K562 (cell line): ENCODE data around the gene KCNG1. TPM values are rescaled to one million over a fixed set of nuclear protein-coding genes. Genes with fewer than 3 reads are reported as not detected.

ENCODE experiments used
- ATAC-seq: fragments of 200-7000 bp; cut with Tn5 transposase; 3 replicates; pipeline ENCODE4 v1.9.1; 2020; ENCODE audit warnings: moderate library complexity
- BruUV-seq: library from RNA; stranded (reverse); fragments of 400-500 nt; replicated peaks from 2 replicates; lab custom pipeline; 2021; lab: Mats Ljungman, UMichigan
- CTCF ChIA-PET: fragments of 300-600 bp; formaldehyde crosslinking; extraction: SDS; loops from one replicate; lab custom pipeline; 2021; ENCODE audit warnings: low intra/inter-chr PET ratio; lab: Yijun Ruan, JAX
- POLR2A ChIA-PET: fragments of 300-600, 350-650 bp; sonication (Branson Sonifier 250); formaldehyde crosslinking; extraction: SDS; loops from one replicate; lab custom pipeline; 2021; ENCODE audit warnings: antibody characterized with exemption, inconsistent platforms; lab: Yijun Ruan, JAX
- DNase-seq, 4 experiments: peaks; one replicate each; pipeline versions ENCODE4 v3.0.0 to v3.0.0-alpha.2; 2011 to 2018; ENCODE audit warnings: low spot score in 3 of 4, mixed read lengths in 3 of 4; ENCODE audit errors: extremely low read depth in 1 of 4
- FAIRE-seq: peaks from 2 replicates; lab custom pipeline; 2011; peaks lifted over from hg19 to GRCh38; lab: Jason Lieb, UNC
- H2AFZ ChIP-seq: 2 replicates; pipeline ENCODE4 v1.6.0; 2011; ENCODE audit warnings: low read depth, low read length, control low read depth, inconsistent platforms
- H3K27ac ChIP-seq: fragments of 200-600 bp; 3 replicates; pipeline ENCODE4 v1.8.0; 2011; ENCODE audit warnings: low read depth, mild to moderate bottlenecking, control low read depth, inconsistent platforms, low read length, moderate library complexity, mixed read lengths; ENCODE audit errors: extremely low read depth
- H3K27me3 ChIP-seq, 2 experiments: fragments of 300-600 bp in 1 of 2; 2 replicates in 1 of 2; 3 replicates in 1 of 2; pipeline versions ENCODE4 v1.6.0 to v1.8.0; 2011; ENCODE audit warnings: inconsistent platforms in 2 of 2, low read length in 2 of 2, mild to moderate bottlenecking in 1 of 2, mixed read lengths in 1 of 2, moderate library complexity in 1 of 2; ENCODE audit not compliant: control insufficient read depth in 2 of 2, insufficient read depth in 2 of 2
- H3K36me3 ChIP-seq: fragments of 300-600 bp; 3 replicates; pipeline ENCODE4 v1.8.0; 2011; ENCODE audit warnings: mild to moderate bottlenecking, low read length, inconsistent platforms; ENCODE audit not compliant: control insufficient read depth, insufficient read depth
- H3K4me1 ChIP-seq, 2 experiments: fragments of 200-600 bp in 1 of 2; replicated peaks in 1 of 2; 2 replicates in 1 of 2; 3 replicates in 1 of 2; pipeline versions ENCODE4 v1.5.1 to v1.8.0; 2011; ENCODE audit warnings: inconsistent platforms in 2 of 2, low read length in 2 of 2, mild to moderate bottlenecking in 1 of 2, mixed read lengths in 1 of 2, moderate library complexity in 1 of 2; ENCODE audit not compliant: control insufficient read depth in 2 of 2, insufficient read depth in 2 of 2
- H3K4me2 ChIP-seq: 2 replicates; pipeline ENCODE4 v1.6.1; 2011; ENCODE audit warnings: low read length, control low read depth, inconsistent platforms, mixed read lengths; ENCODE audit not compliant: insufficient read depth
- H3K4me3 ChIP-seq: fragments of 200-600 bp; sonication (generic), shearing (Covaris generic); 2 replicates; pipeline ENCODE4 v1.5.1; 2016; ENCODE audit warnings: control low read depth, inconsistent platforms
- H3K79me2 ChIP-seq: fragments of 200-600 bp; 3 replicates; pipeline ENCODE4 v1.8.0; 2011; ENCODE audit warnings: low read length, inconsistent platforms; ENCODE audit not compliant: control insufficient read depth, insufficient read depth
- H3K9ac ChIP-seq, 2 experiments: 2 replicates each; pipeline versions ENCODE4 v1.6.0 to v1.6.1; 2011; ENCODE audit warnings: low read depth in 2 of 2, low read length in 2 of 2, control low read depth in 1 of 2, inconsistent platforms in 1 of 2, mild to moderate bottlenecking in 1 of 2, mixed read lengths in 1 of 2; ENCODE audit not compliant: insufficient read depth in 1 of 2
- H3K9me1 ChIP-seq: one replicate; pipeline ENCODE4 v1.6.0; 2011; ENCODE audit warnings: inconsistent platforms, mild to moderate bottlenecking, low read length, moderate library complexity; ENCODE audit not compliant: control insufficient read depth, insufficient read depth
- H3K9me3 ChIP-seq: replicated peaks from 2 replicates; pipeline ENCODE4 v1.5.1; 2011; ENCODE audit warnings: low read depth, low read length, inconsistent platforms; ENCODE audit not compliant: control insufficient read depth, insufficient read depth
- H4K20me1 ChIP-seq: replicated peaks from 2 replicates; pipeline ENCODE4 v1.6.1; 2011; ENCODE audit warnings: low read length, inconsistent platforms, mixed read lengths; ENCODE audit not compliant: control insufficient read depth, insufficient read depth
- C11orf30 ChIP-seq: fragments of 450-650 bp; IDR thresholded peaks from 2 replicates; pipeline ENCODE4 v1.6.1; 2016; ENCODE audit warnings: low read depth, mild to moderate bottlenecking
- CEBPG ChIP-seq, 3 experiments: fragments of 200-800 bp in 1 of 3; sonication (Bioruptor generic) in 1 of 3; sonication (generic) in 1 of 3; formaldehyde crosslinking in 1 of 3; IDR thresholded peaks in 2 of 3; conservative IDR thresholded peaks in 1 of 3; 2 replicates each; pipeline versions ENCODE4 v1.6.1 to v1.8.0; 2016 to 2022; ENCODE audit warnings: missing compliant biosample characterization in 2 of 3, missing genetic modification characterization in 2 of 3, mild to moderate bottlenecking in 1 of 3, missing genetic modification reagents in 1 of 3
- L3MBTL2 ChIP-seq: fragments of 450-650 bp; IDR thresholded peaks from 2 replicates; pipeline ENCODE4 v1.6.1; 2016; ENCODE audit warnings: mild to moderate bottlenecking, moderate library complexity
- MAFG ChIP-seq: fragments of 450-650 bp; conservative IDR thresholded peaks from 2 replicates; pipeline ENCODE4 v1.6.1; 2016; ENCODE audit warnings: missing genetic modification characterization, missing compliant biosample characterization
- XRCC5 ChIP-seq: fragments of 200-400 bp; formaldehyde crosslinking; IDR thresholded peaks from 2 replicates; pipeline ENCODE4 v1.6.1; 2017; ENCODE audit warnings: low read depth, mild to moderate bottlenecking, low read length
- WGBS: fragments of 100-300 bp; shearing (Covaris generic); methylation state at CpG from one replicate; pipeline ENCODE4 v1.1.6; 2016; ENCODE audit warnings: low coverage, mixed read lengths; ENCODE audit not compliant: insufficient coverage; ENCODE audit errors: missing lambda C conversion rate; 5-methylcytosine and 5-hydroxymethylcytosine counted together
- in situ Hi-C: fragments of 300-500 bp; cut with MboI; formaldehyde crosslinking; loops from 4 replicates; pipeline ENCODE4 v1.15.0; 2018; ENCODE audit warnings: inconsistent platforms, mixed read lengths
- intact Hi-C: fragments of 100-400 bp; cut with micrococcal nuclease; formaldehyde crosslinking; loops from 2 replicates; pipeline ENCODE4 v1.14.2; 2022
- polyA plus RNA-seq, 8 experiments: library from polyadenylated mRNA; depleted of rRNA in 4 of 8; stranded (reverse) in 5 of 8; unstranded in 3 of 8; fragments of >200 nt; fragmentation: Nextera tagmentation in 2 of 8; fragmentation: Illumina TruSeq in 1 of 8; extraction: Ambion mirVana in 2 of 8; extraction: Trizol in 1 of 8; gene quantifications; 2 replicates each; pipeline versions ENCODE4 v1.2.1 to v1.2.3, GENCODE V29; 2011 to 2014; ENCODE audit warnings: inconsistent platforms in 1 of 8, missing spikeins in 1 of 8
- total RNA-seq, 7 experiments: library from RNA; depleted of rRNA in 6 of 7; stranded (reverse); fragments of >200 nt in 6 of 7; fragmentation: Illumina TruSeq in 2 of 7; extraction: Trizol in 2 of 7; gene quantifications; 2 replicates each; pipeline versions ENCODE4 v1.2.1 to v1.2.3, GENCODE V29; 2011 to 2021; ENCODE audit warnings: low replicate concordance in 1 of 7
- TF ChIP-seq, protein P1 (sequence below), 2 experiments: fragments of 450-650 bp in 1 of 2; sonication (generic) in 1 of 2; formaldehyde crosslinking in 1 of 2; IDR thresholded peaks in 1 of 2; conservative IDR thresholded peaks in 1 of 2; 2 replicates each; pipeline versions ENCODE4 v1.6.1 to v1.8.1; 2016 to 2023; ENCODE audit warnings: mild to moderate bottlenecking in 2 of 2, moderate library complexity in 2 of 2, inconsistent platforms in 1 of 2, missing genetic modification reagents in 1 of 2
- TF ChIP-seq, protein P2 (sequence below), 3 experiments: IDR thresholded peaks in 2 of 3; conservative IDR thresholded peaks in 1 of 3; 2 replicates each; pipeline ENCODE4 v1.5.1; 2011 to 2012; ENCODE audit warnings: low read length in 3 of 3, mild to moderate bottlenecking in 3 of 3, control low read depth in 2 of 3, improper control_type of control experiment in 1 of 3, inconsistent platforms in 1 of 3, low read depth in 1 of 3, mixed read lengths in 1 of 3, moderate library complexity in 1 of 3; ENCODE audit not compliant: insufficient read depth in 2 of 3

KCNG1 gene
- total and polyA plus RNA-seq, 9 of the 15 experiments (the other 6 are each of a cell fraction or from before 2014, with no cell fraction given) = 0.06 to 1.5 (median 0.22) TPM; not detected in 2

DNA sequence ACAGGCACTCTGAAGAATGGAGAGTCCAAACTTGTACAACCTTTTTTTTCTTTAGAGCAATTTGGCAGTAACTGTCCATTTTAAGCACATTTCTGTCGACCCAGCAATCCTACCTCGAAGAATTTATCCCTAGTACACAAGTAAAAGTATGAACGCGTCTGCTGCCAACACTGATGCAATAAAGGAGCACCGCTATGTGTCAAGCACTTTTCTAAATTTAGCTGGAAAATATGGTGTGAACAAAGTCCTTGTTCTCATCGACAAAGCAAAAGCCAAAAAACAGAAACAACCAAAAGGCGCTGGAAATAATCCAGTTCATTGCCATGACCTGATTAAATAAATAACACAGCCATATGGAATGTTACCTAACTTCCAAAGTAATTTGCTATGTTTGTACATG is 65.6 kb downstream of the KCNG1 start:
- in situ Hi-C loops = no loop called here
- Histone ChIP-seq H3K36me3 (peaks cover 60% of the 10 kb centered on the region), H3K4me2 (peak overlapping the region; percentile 93), H3K27me3 (no peaks in the 10 kb centered on the region), H3K9ac (peak overlapping the region; percentile 50 to 96; a peak in 3 of 4 replicates), H3K4me3 (peak overlapping the region; percentile 74), H3K4me1 (peaks cover 12 to 19% of the 10 kb centered on the region in 2 experiments; a peak in 4 of 5 replicates), H2AFZ (no peak overlapping the region), H3K27ac (peak overlapping the region; percentile 97), H3K9me3 (no peaks in the 10 kb centered on the region), H4K20me1 (peaks cover 20% of the 10 kb centered on the region), H3K9me1 (peaks cover 8% of the 10 kb centered on the region), H3K79me2 (peaks cover 81% of the 10 kb centered on the region)
- BruUV-seq = no TSS peak
- no peak for DNase-seq
- ATAC-seq = peak; percentile 8; the same call in 1 of the 3 replicates
- ChIA-PET CTCF (no interaction called here), POLR2A (interaction anchor here (0.6 to 2.0 kb wide), 13 partner anchors 10 to 267 kb away, joined by 3 to 17 read pairs (median 5); partner anchors contain the start of genes ADNP and BCAS4)
- FAIRE-seq = no peak
- WGBS = 3% methylated on average over 7 of the region's 7 CpGs
- 0 out of 2 replicates have a peak, but pooled peaks have one; percentile 16 for TF ChIP-seq XRCC5
- peak; percentile 74 for TF ChIP-seq CEBPG (CRISPR knock-in tag; IDR thresholded peaks at IDR 0.05)
- peak in 1 of 2 experiments; percentile 29; a peak in 1 of 4 replicates for TF ChIP-seq CEBPG (tag; conservative IDR thresholded peaks at IDR 0.05 in 1 of 2, IDR thresholded peaks at IDR 0.05 in 1 of 2)
- TF ChIP-seq, protein P1, sequence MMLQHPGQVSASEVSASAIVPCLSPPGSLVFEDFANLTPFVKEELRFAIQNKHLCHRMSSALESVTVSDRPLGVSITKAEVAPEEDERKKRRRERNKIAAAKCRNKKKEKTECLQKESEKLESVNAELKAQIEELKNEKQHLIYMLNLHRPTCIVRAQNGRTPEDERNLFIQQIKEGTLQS (IDR thresholded peaks at IDR 0.05) = peak; percentile 27; the same call in 1 of the 2 replicates
- TF ChIP-seq, protein P1 (CRISPR knock-in tag; conservative IDR thresholded peaks at IDR 0.05) = no peak
- TF ChIP-seq, protein P2, sequence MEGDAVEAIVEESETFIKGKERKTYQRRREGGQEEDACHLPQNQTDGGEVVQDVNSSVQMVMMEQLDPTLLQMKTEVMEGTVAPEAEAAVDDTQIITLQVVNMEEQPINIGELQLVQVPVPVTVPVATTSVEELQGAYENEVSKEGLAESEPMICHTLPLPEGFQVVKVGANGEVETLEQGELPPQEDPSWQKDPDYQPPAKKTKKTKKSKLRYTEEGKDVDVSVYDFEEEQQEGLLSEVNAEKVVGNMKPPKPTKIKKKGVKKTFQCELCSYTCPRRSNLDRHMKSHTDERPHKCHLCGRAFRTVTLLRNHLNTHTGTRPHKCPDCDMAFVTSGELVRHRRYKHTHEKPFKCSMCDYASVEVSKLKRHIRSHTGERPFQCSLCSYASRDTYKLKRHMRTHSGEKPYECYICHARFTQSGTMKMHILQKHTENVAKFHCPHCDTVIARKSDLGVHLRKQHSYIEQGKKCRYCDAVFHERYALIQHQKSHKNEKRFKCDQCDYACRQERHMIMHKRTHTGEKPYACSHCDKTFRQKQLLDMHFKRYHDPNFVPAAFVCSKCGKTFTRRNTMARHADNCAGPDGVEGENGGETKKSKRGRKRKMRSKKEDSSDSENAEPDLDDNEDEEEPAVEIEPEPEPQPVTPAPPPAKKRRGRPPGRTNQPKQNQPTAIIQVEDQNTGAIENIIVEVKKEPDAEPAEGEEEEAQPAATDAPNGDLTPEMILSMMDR (IDR thresholded peaks at IDR 0.05 in 2 of 3, conservative IDR thresholded peaks at IDR 0.05 in 1 of 3; ENCODE audit: insufficient read depth in 2 of 3, low read depth in 1 of 3, low read length in 3 of 3) = no peak
- TF ChIP-seq MAFG (tag) = 0 out of 2 replicates have a peak, but pooled peaks have one; percentile 5
- TF ChIP-seq L3MBTL2 = no peak
- peak; percentile 11; the same call in 1 of the 2 replicates for TF ChIP-seq C11orf30
- intact Hi-C loops = no loop called here
